ENCODE results near the gene DDO.

DNA sequence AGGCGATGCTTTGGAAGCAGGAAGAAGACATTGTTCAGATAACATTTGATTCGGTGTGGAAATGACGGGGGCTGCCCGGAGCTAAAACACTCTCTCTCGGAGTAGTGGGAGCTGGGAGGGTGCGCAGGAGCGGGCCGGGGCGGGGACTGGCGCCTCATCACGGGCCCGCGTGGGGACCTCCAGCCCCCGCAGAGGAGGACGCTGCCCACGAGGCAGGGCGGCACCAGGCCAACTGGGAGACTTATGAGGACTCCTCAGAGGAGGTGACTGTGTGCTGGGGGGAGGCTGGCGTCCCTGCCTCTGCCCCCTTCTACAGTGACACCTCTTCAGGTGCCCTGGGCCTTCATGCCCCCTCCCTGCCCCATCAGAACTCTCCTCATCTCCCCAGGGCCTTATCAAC is 15.2 kb downstream of the DDO start:
- TF ChIP-seq ARNTL (CRISPR knock-in tag; IDR thresholded peaks at IDR 0.05; ENCODE audit: borderline replicate concordance, low read depth) = no peak
- no peak for TF ChIP-seq ISL1 (CRISPR knock-in tag; IDR thresholded peaks at IDR 0.05)
- no peak for TF ChIP-seq PATZ1 (CRISPR knock-in tag; IDR thresholded peaks at IDR 0.05; ENCODE audit: borderline replicate concordance)
- no peak for TF ChIP-seq BACH2 (CRISPR knock-in tag; IDR thresholded peaks at IDR 0.05; ENCODE audit: borderline replicate concordance)
- TF ChIP-seq, protein P1, sequence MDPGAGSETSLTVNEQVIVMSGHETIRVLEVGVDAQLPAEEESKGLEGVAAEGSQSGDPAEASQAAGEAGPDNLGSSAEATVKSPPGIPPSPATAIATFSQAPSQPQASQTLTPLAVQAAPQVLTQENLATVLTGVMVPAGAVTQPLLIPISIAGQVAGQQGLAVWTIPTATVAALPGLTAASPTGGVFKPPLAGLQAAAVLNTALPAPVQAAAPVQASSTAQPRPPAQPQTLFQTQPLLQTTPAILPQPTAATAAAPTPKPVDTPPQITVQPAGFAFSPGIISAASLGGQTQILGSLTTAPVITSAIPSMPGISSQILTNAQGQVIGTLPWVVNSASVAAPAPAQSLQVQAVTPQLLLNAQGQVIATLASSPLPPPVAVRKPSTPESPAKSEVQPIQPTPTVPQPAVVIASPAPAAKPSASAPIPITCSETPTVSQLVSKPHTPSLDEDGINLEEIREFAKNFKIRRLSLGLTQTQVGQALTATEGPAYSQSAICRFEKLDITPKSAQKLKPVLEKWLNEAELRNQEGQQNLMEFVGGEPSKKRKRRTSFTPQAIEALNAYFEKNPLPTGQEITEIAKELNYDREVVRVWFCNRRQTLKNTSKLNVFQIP (CRISPR knock-in tag; IDR thresholded peaks at IDR 0.05; ENCODE audit: borderline replicate concordance, low read depth) = no peak
- TF ChIP-seq ZC3H10 (CRISPR knock-in tag; IDR thresholded peaks at IDR 0.05) = no peak
- no peak for TF ChIP-seq ZNF70 (CRISPR knock-in tag; IDR thresholded peaks at IDR 0.05)
- no peak for TF ChIP-seq GLIS3 (CRISPR knock-in tag; IDR thresholded peaks at IDR 0.05)
- no peak for TF ChIP-seq ZNF565 (CRISPR knock-in tag; conservative IDR thresholded peaks at IDR 0.05; ENCODE audit: low read depth)
- TF ChIP-seq, protein P2, sequence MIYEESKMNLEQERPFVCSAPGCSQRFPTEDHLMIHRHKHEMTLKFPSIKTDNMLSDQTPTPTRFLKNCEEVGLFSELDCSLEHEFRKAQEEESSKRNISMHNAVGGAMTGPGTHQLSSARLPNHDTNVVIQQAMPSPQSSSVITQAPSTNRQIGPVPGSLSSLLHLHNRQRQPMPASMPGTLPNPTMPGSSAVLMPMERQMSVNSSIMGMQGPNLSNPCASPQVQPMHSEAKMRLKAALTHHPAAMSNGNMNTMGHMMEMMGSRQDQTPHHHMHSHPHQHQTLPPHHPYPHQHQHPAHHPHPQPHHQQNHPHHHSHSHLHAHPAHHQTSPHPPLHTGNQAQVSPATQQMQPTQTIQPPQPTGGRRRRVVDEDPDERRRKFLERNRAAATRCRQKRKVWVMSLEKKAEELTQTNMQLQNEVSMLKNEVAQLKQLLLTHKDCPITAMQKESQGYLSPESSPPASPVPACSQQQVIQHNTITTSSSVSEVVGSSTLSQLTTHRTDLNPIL (CRISPR knock-in tag; IDR thresholded peaks at IDR 0.05; ENCODE audit: low read depth) = no peak
- TF ChIP-seq RARB (CRISPR knock-in tag; IDR thresholded peaks at IDR 0.05) = no peak
- TF ChIP-seq, protein P3, sequence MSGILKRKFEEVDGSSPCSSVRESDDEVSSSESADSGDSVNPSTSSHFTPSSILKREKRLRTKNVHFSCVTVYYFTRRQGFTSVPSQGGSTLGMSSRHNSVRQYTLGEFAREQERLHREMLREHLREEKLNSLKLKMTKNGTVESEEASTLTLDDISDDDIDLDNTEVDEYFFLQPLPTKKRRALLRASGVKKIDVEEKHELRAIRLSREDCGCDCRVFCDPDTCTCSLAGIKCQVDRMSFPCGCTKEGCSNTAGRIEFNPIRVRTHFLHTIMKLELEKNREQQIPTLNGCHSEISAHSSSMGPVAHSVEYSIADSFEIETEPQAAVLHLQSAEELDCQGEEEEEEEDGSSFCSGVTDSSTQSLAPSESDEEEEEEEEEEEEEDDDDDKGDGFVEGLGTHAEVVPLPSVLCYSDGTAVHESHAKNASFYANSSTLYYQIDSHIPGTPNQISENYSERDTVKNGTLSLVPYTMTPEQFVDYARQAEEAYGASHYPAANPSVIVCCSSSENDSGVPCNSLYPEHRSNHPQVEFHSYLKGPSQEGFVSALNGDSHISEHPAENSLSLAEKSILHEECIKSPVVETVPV (CRISPR knock-in tag; IDR thresholded peaks at IDR 0.05) = no peak
- TF ChIP-seq CSDC2 (CRISPR knock-in tag; IDR thresholded peaks at IDR 0.05) = no peak

Data from SK-N-SH treated with all-trans-retinoic acid at 6 μM for 48 hours (cell line).